Endothelial cell (in vitro differentiated cells): ENCODE data around the gene NR3C1. TPM values are rescaled to one million over a fixed set of nuclear protein-coding genes. Genes with fewer than 3 reads are reported as not detected.

Experiments used
- DNase-seq: peaks from one replicate; pipeline ENCODE4 v3.0.0; 2021; ENCODE audit warnings: low spot score
- H3K27ac Mint-ChIP-seq: one replicate; pipeline ENCODE4 v1.8.0; 2021; ENCODE audit warnings: mixed read lengths, inconsistent platforms; ENCODE audit not compliant: unreplicated experiment
- H3K27me3 Mint-ChIP-seq: one replicate; pipeline ENCODE4 v1.8.0; 2021; ENCODE audit warnings: mild to moderate bottlenecking, moderate library complexity, mixed read lengths, inconsistent platforms; ENCODE audit not compliant: unreplicated experiment
- H3K36me3 Mint-ChIP-seq: one replicate; pipeline ENCODE4 v1.8.0; 2021; ENCODE audit warnings: mild to moderate bottlenecking, low read depth, mixed read lengths, inconsistent platforms; ENCODE audit not compliant: unreplicated experiment
- H3K4me1 Mint-ChIP-seq: one replicate; pipeline ENCODE4 v1.8.0; 2021; ENCODE audit warnings: mild to moderate bottlenecking, mixed read lengths, inconsistent platforms; ENCODE audit not compliant: unreplicated experiment
- H3K4me3 Mint-ChIP-seq: one replicate; pipeline ENCODE4 v1.8.0; 2021; ENCODE audit warnings: mild to moderate bottlenecking, mixed read lengths, inconsistent platforms; ENCODE audit not compliant: unreplicated experiment
- H3K9me3 Mint-ChIP-seq: one replicate; pipeline ENCODE4 v1.8.0; 2021; ENCODE audit warnings: mixed read lengths, inconsistent platforms; ENCODE audit not compliant: unreplicated experiment
- CTCF ChIP-seq: fragments of 200-600 bp; sonication (generic); IDR thresholded peaks from one replicate; pipeline ENCODE4 v1.5.0; 2021; ENCODE audit warnings: antibody characterized with exemption; ENCODE audit not compliant: unreplicated experiment
- long read RNA-seq: library from polyadenylated mRNA; unstranded; transcript quantifications from one replicate; pipeline ENCODE4 v2.0.0, GENCODE V29; 2020; ENCODE audit not compliant: unreplicated experiment
- total RNA-seq: library from RNA; stranded (reverse); fragmentation: NEBNext Ultra II Directional; extraction: Animal tissue kit (Norgen Biotek cat#: 25700); gene quantifications from one replicate; pipeline ENCODE4 v1.2.1, GENCODE V29; 2021; ENCODE audit not compliant: unreplicated experiment

Gene NR3C1
- total RNA-seq: 9.9 TPM
- long read RNA-seq, partial matches to known transcripts: 1 of 2 reads
- long read RNA-seq, other reads (novel, unspliced or antisense): 0 of 2 reads

GRCh38 chr5:143403593-143404415, at the start of gene NR3C1:
NR3C1 (minus strand) TSS chr5:143403686; CDS start chr5:143400839, 2,847 bp downstream.
- Mint-ChIP-seq H3K9me3 (no peaks in the 10 kb centered on the region), H3K36me3 (no peaks in the 10 kb centered on the region), H3K4me1 (peaks cover 4% of the 10 kb centered on the region), H3K4me3 (peak within 1 kb of the TSS; percentile 95), H3K27ac (no peak within 1 kb of the TSS), H3K27me3 (peaks cover 7% of the 10 kb centered on the region)
- TF ChIP-seq CTCF: peak; percentile 49
- DNase-seq: peak; percentile 70

DNA sequence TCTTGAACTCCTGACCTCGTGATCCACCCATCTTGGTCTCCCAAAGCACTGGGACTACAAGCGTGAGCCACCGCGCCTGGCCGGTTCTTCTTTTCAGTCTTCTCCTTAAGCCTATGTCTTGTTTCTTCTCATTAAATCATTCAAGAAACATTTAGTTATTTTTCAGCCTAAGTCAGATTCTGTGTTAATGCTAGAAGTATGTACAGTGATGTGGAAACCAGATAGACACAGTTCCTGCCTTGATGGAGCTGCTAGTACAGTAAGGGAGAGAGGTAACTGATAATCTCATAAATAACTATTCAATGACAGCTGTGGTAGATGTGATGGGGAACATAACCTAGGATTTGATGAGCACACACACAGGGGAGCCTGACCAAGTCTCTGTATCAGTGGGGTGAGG, 46.3 kb upstream of the NR3C1 start:
- no peak overlapping the region for H3K4me3 Mint-ChIP-seq
- H3K27ac Mint-ChIP-seq: no peak overlapping the region

GRCh38 chr5:143448518-143448917, 45.0 kb upstream of the NR3C1 start:
- H3K4me1 Mint-ChIP-seq: peaks cover under 1% of the 10 kb centered on the region
- H3K27me3 Mint-ChIP-seq: no peaks in the 10 kb centered on the region
- H3K4me3 Mint-ChIP-seq: no peak overlapping the region
- no peak overlapping the region for H3K27ac Mint-ChIP-seq
- H3K9me3 Mint-ChIP-seq: no peaks in the 10 kb centered on the region
- H3K36me3 Mint-ChIP-seq: no peaks in the 10 kb centered on the region
- DNase-seq: no peak
- TF ChIP-seq CTCF: no peak

More for the DNA sequence above, 46.3 kb upstream of the NR3C1 start:
- TF ChIP-seq CTCF: no peak
- Mint-ChIP-seq H3K9me3 (no peaks in the 10 kb centered on the region), H3K27me3 (no peaks in the 10 kb centered on the region), H3K4me1 (peaks cover 2% of the 10 kb centered on the region), H3K36me3 (no peaks in the 10 kb centered on the region)
- DNase-seq: no peak

- no peaks in the 10 kb centered on the region for H3K9me3 Mint-ChIP-seq
These were observed 44.5 kb upstream of the NR3C1 start for GRCh38 chr5:143447983-143448382.

More at GRCh38 chr5:143447983-143448382, 44.5 kb upstream of the NR3C1 start:
- no peak overlapping the region for H3K4me3 Mint-ChIP-seq
- H3K27me3 Mint-ChIP-seq: no peaks in the 10 kb centered on the region
- TF ChIP-seq CTCF: no peak
- no peaks in the 10 kb centered on the region for H3K4me1 Mint-ChIP-seq
- no peaks in the 10 kb centered on the region for H3K36me3 Mint-ChIP-seq
- H3K27ac Mint-ChIP-seq: no peak overlapping the region
- no peak for DNase-seq
